Heart left ventricle (tissue), 13 donors: Measurements from ENCODE around the gene CLTB.

Source experiments
- CTCF ChIP-seq, 12 donors: fragments of 200-600 bp; sonication (generic) in 4 of 12; IDR thresholded peaks; one replicate each; pipeline versions ENCODE4 v1.5.0 to v1.8.0; 2018 to 2022; ENCODE audit warnings: antibody characterized with exemption in 12 of 12, mild to moderate bottlenecking in 5 of 12
- POLR2A ChIP-seq, 2 donors: fragments of 450-650 bp; IDR thresholded peaks; one replicate each; pipeline ENCODE4 v1.6.1; 2017; ENCODE audit warnings: antibody characterized with exemption in 2 of 2, mild to moderate bottlenecking in 2 of 2, moderate library complexity in 2 of 2
- donor health status: ischemic (EF 13 %, LVEDD 7.1; RV severe dilation, severe dysfunction).
- donor health status: DM: no; HTN: yes; CAD: no.
- donor health status: DM: no; HTN: no; CAD: no.
- donor health status: ischemic (EF 25% LVEDD 6.9; RV normal size, moderate dysfunction).
- donor health status: ischemic (EF 25% LVEDD 5.7; RV mildly dilated, moderate dysfunction).
- donor health status: ischemic (EF 35%, LVEDD 5.7; RV mildly dilated, moderate dysfunction).
- donor health status: nonischemic (EF 11% LVEDD 7.7; RV severe dilation, severe dysfunction).
- donor health status: DM: yes; HTN: yes; CAD: no.
- donor health status: PGD.
- donor health status: ischemic (EF 29% LVEDD 5.4; RV normal size, mild dysfunction).
- donor health status: nonischemic (EF 23%, LVEDD 6.1; RV moderate dilation, normal function).

- peak in 1 of 2 donors; percentile 11 for TF ChIP-seq POLR2A (IDR thresholded peaks at IDR 0.05)
- TF ChIP-seq CTCF (IDR thresholded peaks at IDR 0.05): no peak
These were observed 50.7 kb downstream of the CLTB start, which contains the start of gene ARL10 for GRCh38 chr5:176365351-176366231.
